Stimulated activated CD4-positive, alpha-beta T cell treated with anti-CD3 and anti-CD28 coated beads, Interleukin-2, amount 100 ng/mL, for 48 hours (primary cell): ENCODE results near the gene ANKRD33B.
"Not testable (repeated sequence)": the region's sequence is repeated elsewhere in the genome, so short reads cannot be mapped to it uniquely, and the experiment has no call there.

Experiments
- DNase-seq, 2 donors: peaks; one replicate each; pipeline ENCODE4 v3.0.0-alpha.2; 2020

ANKRD33B gene

GRCh38 chr5:10538103-10538788 lies 25.6 kb upstream of the ANKRD33B start:
- no peak for DNase-seq

DNA sequence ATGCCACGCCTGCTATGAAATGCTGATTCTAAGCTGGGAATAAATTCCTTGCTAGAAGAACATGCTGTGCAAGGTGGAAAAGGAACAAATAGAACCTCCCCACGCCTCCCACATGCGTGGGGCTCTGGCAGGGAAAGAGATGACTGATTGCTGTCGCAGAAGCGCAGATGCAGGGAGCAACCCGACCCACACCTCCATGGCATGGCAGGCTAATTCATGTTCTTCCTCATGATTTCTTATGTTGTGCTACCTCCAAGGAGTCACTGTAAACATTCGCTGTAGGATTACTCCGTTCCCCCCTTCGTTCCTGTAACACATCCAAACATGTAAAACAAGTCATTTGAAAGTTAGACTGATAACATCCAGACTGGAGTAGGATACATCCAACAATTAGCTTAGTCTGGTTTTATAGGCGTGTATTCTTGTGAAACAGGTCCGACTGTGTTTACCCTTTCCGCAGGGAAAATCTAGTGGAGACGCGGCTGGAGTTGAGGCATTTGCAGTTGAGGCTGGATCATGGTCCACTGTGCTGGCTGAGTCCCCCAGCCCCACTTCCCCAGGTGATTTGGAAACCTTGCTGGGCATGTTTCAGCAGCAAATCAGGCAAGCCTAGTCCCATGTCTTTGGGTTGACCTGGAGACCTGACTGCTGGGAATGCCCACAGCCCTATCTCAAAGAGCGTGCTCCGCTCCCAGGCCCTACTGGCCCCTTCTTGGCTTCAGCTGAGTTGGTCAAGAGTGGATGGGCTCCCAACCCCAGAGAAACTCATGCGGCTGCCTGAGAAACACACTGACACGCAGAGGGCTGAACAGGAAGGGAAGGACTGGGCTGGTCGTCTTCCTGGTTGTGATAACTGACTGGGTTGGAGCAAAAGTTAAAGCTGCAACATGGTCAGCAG lies 24.8 kb upstream of the ANKRD33B start:
- DNase-seq = no peak

DNA sequence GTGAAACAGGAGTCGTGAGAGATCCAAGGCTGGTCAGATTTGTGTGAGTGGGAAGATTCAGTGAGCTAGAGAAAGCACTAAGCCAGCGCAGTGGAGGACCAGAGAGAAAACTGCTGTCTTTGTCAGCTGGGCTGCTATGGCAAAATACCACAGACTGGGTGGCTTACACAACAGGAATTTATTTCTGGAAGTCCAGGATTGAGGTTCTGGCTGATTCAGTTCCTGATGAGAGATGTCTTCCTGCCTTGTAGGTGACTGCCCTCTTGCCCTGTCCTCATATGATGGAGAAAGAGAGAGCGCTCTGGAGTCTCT lies 24.2 kb upstream of the ANKRD33B start:
- DNase-seq = no peak

- DNase-seq = no peak
Observed at GRCh38 chr5:10540036-10540544, 23.8 kb upstream of the ANKRD33B start.

GRCh38 chr5:10540951-10541646 lies 22.8 kb upstream of the ANKRD33B start:
- DNase-seq = no peak

GRCh38 chr5:10542055-10542550 lies 21.8 kb upstream of the ANKRD33B start:
- DNase-seq = no peak

DNA sequence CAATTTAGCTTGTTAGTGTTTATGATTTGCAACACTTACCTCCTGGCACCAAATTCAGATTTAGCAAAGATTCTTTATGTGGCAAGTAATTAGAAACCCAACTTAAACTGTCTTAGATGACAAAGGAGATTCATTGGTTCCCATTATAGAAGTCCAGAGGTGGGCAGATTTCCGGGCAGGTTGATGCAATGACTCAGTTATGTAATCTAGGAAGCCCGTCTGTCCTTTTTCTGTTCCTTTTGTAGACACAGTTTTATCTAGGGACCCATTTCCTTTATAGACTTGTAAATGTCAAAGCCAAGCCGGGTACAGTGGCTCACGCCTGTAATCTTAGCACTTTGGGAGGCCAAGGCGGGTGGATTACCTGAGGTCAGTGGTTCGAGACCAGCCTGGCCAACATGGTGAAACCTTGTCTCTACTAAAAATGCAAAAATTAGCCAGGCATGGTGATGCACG lies 20.3 kb upstream of the ANKRD33B start:
- DNase-seq = no peak

DNA sequence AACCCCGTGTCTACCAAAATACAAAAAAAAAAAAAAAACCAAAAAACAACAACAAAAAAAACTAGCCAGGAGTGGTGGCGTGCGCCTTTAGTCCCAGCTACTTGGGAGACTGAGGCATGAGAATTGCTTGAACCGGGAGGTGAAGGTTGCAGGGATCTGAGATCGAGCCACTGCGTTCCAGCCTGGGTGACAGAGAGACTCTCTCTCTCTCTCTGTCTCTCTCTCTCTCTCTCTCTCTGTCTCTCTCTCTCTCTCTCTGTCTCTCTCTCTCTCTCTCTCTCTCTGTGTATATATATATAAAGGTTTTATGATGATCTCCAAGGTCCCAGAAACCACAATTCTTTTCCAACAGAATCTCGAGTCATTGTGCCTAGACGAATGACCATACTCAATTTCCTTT lies 18.8 kb upstream of the ANKRD33B start:
- no peak for DNase-seq

DNA sequence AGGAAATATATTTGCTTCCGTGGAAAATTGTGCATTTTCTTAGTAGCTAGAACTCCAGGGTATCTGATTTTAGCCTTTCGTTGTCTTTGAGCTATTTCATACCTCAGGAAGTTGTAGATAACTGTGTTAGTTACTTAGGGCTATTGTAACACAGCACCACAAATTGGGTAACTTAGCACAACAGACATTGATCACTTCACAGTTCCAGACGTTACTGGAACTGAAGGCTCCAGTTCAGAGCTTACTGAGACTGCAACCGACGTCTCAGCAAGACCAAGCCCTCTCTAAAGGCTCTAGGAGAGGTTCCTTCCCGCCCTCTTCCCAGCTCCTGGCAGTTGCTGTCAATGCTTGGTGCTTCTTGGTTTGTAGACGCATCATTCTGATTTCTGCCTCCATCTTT lies 17.7 kb upstream of the ANKRD33B start:
- no peak for DNase-seq

GRCh38 chr5:10548418-10549122 lies 15.3 kb upstream of the ANKRD33B start:
- DNase-seq = no peak

GRCh38 chr5:10549123-10549514 lies 14.8 kb upstream of the ANKRD33B start:
- DNase-seq = not testable (repeated sequence)

GRCh38 chr5:10550222-10550995 lies 13.5 kb upstream of the ANKRD33B start:
- DNase-seq = no peak

DNA sequence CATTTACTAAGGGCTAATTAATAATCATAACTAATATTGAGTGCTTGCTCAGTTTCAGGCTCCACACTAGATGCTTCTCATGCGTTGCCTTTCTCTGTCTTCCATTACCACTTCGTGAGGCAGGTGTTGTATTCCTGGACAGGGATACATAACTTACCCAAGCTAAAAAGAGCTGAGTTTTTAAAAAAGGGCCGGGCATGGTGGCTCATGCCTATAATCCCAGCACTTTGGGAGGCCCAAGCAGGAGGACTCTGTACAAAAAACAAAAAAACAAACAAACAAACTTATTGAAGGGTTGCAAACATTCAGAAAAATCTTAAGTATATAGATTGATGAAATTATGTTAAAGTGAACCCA lies 12.1 kb upstream of the ANKRD33B start:
- no peak for DNase-seq

- DNase-seq = no peak
Observed at GRCh38 chr5:10552183-10553143, 11.4 kb upstream of the ANKRD33B start.

- DNase-seq = no peak
Observed at GRCh38 chr5:10553476-10553875, 10.4 kb upstream of the ANKRD33B start.

DNA sequence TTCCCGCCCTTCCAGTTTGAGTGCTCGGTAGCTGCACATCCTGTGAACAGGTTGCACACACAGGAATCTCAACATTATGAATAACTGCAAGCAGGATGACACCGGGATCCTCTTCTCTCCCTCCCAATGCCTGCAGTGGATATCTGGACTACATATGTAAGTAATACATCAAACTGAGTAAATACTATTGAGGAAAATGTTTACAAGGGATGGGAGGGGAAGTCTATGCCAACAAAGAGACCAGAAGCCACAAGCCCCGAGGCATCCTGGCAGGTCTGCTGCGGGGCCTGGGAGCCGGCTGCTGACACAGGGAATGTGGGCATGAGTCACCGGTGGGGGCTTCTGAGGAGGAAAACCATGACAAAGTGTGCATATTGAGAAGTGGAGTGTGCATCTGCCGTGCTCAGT lies 8.6 kb upstream of the ANKRD33B start:
- DNase-seq = no peak

- DNase-seq = no peak
Observed at GRCh38 chr5:10556289-10556807, 7.5 kb upstream of the ANKRD33B start.

GRCh38 chr5:10556893-10557746 lies 6.8 kb upstream of the ANKRD33B start:
- DNase-seq = no peak

GRCh38 chr5:10559151-10559550 lies 4.7 kb upstream of the ANKRD33B start:
- DNase-seq = no peak
